ENCODE data around the gene MPP3. TPM values are rescaled to one million over a fixed set of nuclear protein-coding genes. Genes with fewer than 3 reads are reported as not detected.

MPP3 gene
- total RNA-seq, 2 experiments from 2014 or later = not detected

DNA sequence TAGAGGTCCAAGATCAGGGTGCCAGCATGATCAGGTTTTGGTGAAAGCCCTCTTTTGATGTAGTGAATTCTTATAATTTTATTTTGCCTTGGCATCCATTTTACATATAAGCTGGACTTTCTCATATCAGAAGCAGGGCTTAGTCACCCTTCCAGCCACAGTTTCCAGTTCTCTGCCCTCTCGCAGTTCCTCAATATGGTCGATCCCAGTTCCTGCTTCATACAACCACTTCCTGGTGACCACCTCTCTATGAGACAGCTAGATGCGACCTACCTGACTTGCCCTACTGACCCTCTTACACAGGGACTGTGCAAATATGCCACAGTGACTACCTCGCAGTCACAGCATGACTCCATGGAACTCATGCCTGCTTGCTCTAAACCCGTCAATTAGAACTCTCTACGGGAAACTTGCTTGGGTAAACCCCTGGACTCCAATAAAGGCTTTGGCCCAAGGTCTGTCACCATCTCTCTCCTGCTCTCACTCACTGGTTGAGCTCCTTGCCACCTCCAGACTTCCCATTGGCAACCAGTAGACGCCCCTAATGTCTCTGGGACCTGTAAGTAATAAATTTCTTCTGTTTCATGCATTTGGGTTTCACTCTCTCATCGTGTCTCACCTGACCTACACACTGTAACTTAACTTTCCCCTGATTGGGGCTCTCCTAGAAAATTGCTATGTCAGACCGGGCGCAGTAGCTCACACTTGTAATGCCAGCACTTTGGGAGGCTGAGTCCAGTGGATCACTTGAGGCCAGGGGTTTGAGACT is 35.5 kb upstream of the MPP3 start:
- Histone ChIP-seq H3K79me2 (ENCODE audit: insufficient read depth, low read depth, low read length) (no peaks in the 10 kb centered on the region), H3K27ac (ENCODE audit: low read depth, low read length, poor library complexity, severe bottlenecking) (no peak overlapping the region), H3K36me3 (ENCODE audit: insufficient read depth, low read length) (no peaks in the 10 kb centered on the region), H3K4me1 (ENCODE audit: insufficient read depth, low read length, poor library complexity, severe bottlenecking) (no peaks in the 10 kb centered on the region), H3K4me2 (ENCODE audit: low read length) (no peak overlapping the region), H3K9me2 (ENCODE audit: insufficient read depth, low read length) (no peaks in the 10 kb centered on the region), H3K9me3 (ENCODE audit: low read length) (no peaks in the 10 kb centered on the region), H2AFZ (ENCODE audit: low read length) (no peak overlapping the region), H3K4me3 (ENCODE audit: low read depth, low read length, poor library complexity, severe bottlenecking) (no peak overlapping the region), H4K20me1 (ENCODE audit: insufficient read depth, low read length) (no peaks in the 10 kb centered on the region)
- POLR2A ChIA-PET = no interaction called here
- DNase-seq (ENCODE audit: low spot score) = no peak
- no TSS peak for BruUV-seq (replicated peaks)
- CTCF ChIA-PET (ENCODE audit: unreplicated experiment) = interaction anchor here (0.6 kb wide), 1 partner anchor 105 kb away, joined by 3 read pairs; no protein-coding TSS in a partner anchor
- TF ChIP-seq EZH2phosphoT487 (IDR thresholded peaks at IDR 0.05; ENCODE audit: borderline replicate concordance, low read depth, low read length) = no peak
- TF ChIP-seq, protein P1, sequence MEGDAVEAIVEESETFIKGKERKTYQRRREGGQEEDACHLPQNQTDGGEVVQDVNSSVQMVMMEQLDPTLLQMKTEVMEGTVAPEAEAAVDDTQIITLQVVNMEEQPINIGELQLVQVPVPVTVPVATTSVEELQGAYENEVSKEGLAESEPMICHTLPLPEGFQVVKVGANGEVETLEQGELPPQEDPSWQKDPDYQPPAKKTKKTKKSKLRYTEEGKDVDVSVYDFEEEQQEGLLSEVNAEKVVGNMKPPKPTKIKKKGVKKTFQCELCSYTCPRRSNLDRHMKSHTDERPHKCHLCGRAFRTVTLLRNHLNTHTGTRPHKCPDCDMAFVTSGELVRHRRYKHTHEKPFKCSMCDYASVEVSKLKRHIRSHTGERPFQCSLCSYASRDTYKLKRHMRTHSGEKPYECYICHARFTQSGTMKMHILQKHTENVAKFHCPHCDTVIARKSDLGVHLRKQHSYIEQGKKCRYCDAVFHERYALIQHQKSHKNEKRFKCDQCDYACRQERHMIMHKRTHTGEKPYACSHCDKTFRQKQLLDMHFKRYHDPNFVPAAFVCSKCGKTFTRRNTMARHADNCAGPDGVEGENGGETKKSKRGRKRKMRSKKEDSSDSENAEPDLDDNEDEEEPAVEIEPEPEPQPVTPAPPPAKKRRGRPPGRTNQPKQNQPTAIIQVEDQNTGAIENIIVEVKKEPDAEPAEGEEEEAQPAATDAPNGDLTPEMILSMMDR (conservative IDR thresholded peaks at IDR 0.05; ENCODE audit: low read length) = no peak
- intact Hi-C loops (cut with micrococcal nuclease; ENCODE audit: unreplicated experiment) = no loop called here

DNA sequence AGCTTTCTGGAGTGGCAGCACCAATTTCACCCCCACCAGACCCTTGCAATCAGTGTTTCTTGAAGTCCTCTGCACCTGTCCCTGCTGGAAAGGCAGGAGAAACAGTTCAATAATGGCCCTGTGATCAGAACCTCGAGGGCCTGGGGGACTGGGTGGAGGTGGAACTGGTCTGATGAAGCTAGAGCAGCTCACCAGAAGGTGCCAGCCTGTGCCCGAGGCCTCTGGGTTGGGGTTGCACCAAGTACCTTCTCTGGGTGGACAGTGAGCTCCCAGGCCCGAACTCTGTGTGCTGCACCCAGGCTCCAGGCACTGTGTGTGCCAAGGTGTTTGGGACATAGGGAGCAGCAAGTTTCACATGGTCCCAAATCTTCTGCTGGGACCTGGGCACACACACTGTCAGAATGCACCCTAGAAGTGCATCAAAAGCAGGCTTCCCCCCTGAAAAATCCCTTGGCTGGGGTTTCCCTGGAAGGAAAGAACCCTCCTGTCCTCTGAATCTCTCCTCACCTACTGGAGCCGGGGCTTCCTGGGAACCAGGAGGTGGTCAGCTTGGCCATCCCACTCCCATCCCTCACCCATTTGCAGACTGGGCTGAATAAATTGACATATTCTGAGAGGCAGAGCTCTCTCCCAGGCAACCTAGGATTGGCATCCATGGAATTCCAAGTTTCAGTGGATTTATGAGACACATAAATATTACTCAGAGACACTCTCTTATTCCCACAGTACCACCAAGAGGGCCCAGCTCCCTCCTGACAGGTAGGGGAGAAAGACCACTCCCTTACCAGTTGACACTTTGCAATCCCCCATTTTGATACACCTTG is 31.4 kb upstream of the MPP3 start:
- no peaks in the 10 kb centered on the region for H3K4me1 ChIP-seq (ENCODE audit: insufficient read depth, low read length, poor library complexity, severe bottlenecking)
- ChIA-PET CTCF (ENCODE audit: unreplicated experiment) (no interaction called here), POLR2A (interaction anchor here (0.6 kb wide), 1 partner anchor 93 kb away, joined by 3 read pairs; no protein-coding TSS in a partner anchor)
- intact Hi-C loops (cut with micrococcal nuclease; ENCODE audit: unreplicated experiment) = no loop called here
- no peak overlapping the region for H3K4me3 ChIP-seq (ENCODE audit: low read depth, low read length, poor library complexity, severe bottlenecking)
- H2AFZ ChIP-seq (ENCODE audit: low read length) = no peak overlapping the region
- H3K36me3 ChIP-seq (ENCODE audit: insufficient read depth, low read length) = no peaks in the 10 kb centered on the region
- no peaks in the 10 kb centered on the region for H3K9me2 ChIP-seq (ENCODE audit: insufficient read depth, low read length)
- no peak for DNase-seq (ENCODE audit: low spot score)
- no peaks in the 10 kb centered on the region for H4K20me1 ChIP-seq (ENCODE audit: insufficient read depth, low read length)
- H3K4me2 ChIP-seq (ENCODE audit: low read length) = no peak overlapping the region
- H3K27ac ChIP-seq (ENCODE audit: low read depth, low read length, poor library complexity, severe bottlenecking) = no peak overlapping the region
- H3K9me3 ChIP-seq (ENCODE audit: low read length) = no peaks in the 10 kb centered on the region
- BruUV-seq (replicated peaks) = no TSS peak
- no peak for TF ChIP-seq EZH2phosphoT487 (IDR thresholded peaks at IDR 0.05; ENCODE audit: borderline replicate concordance, low read depth, low read length)
- TF ChIP-seq, protein P1 (conservative IDR thresholded peaks at IDR 0.05; ENCODE audit: low read length) = no peak
- H3K79me2 ChIP-seq (ENCODE audit: insufficient read depth, low read depth, low read length) = no peaks in the 10 kb centered on the region
